ENCODE data around the gene MRPL37.

MRPL37 gene

GRCh38 chr1:54265126-54265525 is 65.2 kb downstream of the MRPL37 start:
- DNase-seq (ENCODE audit: low spot score): no peak

- DNase-seq (ENCODE audit: low spot score): no peak
Observed at GRCh38 chr1:54265659-54266058, 65.7 kb downstream of the MRPL37 start.

- no peak for DNase-seq (ENCODE audit: low spot score)
Observed at GRCh38 chr1:54266195-54266594, 66.2 kb downstream of the MRPL37 start.

GRCh38 chr1:54266908-54267307 is 66.9 kb downstream of the MRPL37 start:
- no peak for DNase-seq (ENCODE audit: low spot score)
